Middle frontal gyrus (tissue), 1 donor: Measurements from ENCODE around the gene MYO1G.

ENCODE experiments used
- DNase-seq: peaks from one replicate; pipeline ENCODE4 v3.0.0-alpha.2; 2015; ENCODE audit warnings: low spot score; ENCODE audit errors: extremely low spot score

The MYO1G gene

DNA sequence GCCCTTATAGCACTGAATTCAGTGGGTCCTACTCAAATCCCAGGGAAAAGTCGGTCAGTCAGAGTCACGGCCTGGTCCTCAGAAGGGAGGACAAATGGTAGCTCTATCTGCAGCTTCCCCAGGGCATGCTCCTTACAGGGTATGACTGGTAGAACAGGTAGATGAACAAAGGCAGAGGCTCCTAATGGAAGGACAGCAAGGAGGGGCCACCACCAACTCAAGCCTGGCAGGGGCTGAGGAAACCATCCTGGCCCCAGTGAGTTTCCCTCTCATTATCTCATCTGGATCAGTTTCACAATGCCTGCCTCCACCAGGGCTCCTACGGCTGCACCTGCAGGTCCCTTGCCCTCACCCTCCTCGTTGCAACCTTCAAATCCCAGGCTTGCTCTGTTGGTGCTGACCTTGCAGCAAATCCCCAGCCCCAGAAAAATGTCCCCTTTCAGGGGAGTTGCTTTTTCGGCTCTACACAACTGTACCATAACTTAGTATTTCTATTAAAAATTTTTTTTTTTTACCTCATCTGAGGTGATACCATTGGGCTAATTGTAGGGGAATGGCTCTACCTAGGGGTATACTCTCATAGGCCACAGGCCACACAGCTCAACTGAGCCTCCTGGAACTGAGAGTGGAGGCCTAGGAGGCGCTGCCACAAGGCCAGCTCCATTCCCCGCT, 2.4 kb upstream of the MYO1G start:
- no peak for DNase-seq

DNA sequence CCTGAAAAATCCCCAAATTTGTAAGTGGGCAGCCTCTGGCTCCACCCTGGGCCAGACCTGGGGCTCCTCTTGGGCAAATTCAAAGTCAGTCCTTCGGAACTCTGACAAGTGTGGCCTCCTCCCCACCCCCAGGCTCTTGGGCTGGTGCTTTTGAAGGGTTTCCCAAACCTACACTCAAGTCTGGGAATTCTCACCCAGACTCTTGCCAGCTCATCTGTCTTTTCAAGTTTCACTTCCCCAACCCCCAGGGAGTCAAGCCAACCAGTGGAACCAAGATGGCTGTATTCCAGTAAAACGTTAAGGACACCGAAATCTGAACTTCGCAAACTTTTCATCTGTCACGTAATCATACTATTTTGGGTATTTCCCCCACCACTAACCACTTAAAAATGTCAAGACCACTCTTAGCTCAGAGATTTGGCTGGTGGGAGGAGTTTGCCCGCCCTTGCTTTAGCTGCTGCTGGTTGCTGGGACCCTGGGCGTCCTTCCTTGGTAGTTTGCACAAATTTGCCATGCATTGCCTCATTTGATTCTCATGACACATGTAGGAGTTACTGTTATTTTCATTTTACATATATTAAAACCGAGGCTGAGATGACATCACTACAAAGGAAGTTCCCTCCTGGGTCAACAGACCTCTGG, 1.7 kb upstream of the MYO1G start:
- DNase-seq, result no peak

DNA sequence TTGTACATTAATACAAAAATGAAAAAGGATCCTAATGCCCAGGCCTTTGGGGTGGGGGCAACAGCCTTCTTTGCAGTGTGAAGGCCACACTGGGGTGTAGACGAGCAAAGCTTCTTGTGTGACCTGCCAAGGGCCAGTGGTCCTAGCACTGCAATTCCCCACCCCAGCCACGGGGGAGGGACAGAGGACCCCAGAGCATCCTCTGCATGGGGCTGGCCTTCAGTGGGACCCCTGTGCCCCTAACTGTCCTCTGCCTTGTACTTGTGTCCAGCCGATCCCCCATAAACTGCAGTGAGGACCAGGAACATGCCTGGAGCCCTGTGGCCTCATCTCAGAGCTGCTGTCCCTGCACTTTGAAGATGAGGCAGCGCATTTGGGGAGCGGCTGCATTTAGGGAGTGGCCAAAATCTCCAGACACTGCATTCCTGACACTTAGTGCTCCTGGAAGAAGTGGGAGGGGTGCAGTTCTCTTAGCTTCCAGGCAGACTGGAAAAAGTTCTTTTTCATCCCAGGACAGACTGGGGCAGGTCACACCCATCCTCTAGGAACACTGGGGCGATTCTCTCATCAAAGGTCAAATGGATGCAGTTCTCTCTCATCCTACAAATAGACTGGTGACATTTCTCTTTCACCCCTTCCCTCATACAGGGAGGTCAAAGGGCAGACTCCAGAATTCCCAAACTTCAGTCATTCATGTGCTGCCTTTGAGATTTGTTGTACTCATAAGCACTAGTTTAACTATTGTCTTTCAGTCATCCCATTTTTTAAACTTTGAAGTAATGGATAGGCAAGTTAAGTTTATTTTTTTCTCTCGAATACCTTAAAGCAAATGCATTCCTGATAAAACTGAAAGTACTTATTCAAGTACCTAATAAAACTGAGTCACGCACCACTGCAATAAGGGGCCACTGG, 922 bp upstream of the MYO1G start:
- no peak for DNase-seq

DNA sequence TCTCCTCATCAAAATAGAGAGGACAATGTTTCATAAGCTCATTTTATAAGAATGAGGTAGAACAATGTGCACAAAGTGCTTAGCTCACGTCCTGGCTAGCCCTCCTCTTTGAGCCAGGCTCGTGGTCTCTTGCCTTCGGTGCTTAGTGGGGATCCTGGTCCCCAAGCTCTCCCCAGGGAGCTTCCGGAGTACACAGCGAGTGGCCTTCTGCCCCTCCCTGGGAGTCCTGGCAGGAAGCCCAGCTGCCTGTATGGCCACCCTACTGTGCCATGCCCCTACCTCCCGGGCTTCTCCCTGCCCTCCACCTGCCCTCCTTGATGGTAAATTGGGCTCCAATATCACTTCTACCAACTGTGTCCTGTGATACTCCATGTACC, 868 bp downstream of the MYO1G start:
- DNase-seq, result no peak

DNA sequence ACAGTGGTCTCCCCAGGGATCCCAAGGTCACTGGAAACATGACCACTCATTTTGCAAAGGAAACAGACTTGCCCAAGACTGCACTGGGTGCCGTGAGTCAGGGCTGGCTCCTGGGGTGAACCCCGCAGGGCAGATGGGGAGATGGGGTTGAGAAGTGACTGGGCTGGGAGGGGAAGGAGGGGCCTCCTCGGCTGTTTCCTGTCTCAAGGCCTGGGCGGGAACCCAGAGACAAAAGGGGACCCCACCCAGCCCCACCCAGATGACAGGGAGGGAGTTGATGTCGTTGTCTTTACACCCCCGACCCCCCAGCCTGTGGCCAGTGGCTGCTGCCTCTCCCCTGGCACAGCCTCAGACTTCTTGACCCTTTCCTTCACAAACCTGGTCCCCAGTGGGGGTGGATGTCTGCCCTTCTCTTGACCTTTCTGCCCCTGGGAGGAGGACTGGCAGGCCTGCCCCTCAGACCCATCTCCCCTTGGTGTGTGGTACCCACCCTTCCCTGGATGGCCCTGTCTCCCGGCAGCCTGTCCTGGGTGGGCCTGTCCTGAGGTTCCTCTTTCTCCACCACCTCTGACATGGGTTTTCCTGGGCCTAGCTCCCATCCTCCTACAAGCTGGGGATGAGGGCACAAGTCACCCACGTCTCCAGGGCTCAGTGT, 1.4 kb downstream of the MYO1G start:
- DNase-seq, result no peak

DNA sequence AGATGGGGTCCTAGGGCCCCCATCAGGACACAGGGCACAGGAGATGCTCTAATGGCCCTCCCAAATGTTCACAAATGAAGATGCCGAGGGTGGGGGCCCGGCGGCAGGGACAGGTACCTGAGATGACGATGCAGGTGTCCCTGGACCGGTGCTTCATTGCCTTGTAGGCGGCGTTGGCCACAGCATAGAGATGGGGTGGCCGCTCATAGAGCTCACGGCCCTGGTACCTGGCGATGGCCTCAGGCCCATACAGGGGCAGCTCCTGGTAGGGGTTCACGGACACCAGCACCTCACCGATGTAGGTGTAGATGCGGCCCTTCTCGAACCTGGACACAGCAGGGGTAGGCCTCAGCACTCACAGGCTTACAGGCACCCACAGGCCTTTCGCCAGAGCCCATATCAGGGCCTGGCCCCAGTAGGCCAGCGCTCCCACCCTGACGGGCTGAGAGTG, 2.0 kb downstream of the MYO1G start:
- no peak for DNase-seq

DNA sequence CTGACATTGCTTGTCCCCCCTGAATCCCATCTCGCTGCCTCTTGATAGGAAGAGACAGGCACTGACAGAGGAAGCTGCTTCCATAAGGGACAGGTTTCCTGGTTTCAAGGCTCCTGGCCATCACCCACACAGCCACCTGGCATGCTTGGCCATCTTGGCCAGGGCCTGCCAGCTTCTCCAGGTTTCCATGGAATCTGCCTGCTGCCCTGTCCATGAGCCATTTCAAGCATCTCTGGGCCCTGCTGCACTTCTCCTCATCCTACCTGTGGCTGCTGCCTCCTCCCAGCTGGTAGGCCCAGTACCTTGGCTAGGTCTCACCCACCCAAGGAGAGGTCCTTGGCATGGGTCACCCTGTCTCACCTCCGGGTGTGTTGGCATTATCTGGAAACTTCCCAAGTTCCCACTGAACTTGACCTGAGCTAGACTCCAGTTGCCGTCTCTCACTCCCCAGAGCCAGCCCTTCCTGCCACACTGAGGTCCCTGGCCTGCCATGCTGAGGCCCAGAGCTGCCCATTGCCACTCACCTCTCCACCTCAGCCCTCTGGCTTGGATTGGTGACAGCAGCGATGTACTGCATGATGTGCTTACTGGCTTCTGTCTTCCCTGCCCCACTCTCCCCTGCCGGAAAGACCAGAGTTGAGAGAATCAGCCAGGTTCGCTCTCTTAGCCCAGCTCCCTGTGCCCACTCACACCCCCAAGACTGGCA, 2.6 kb downstream of the MYO1G start:
- no peak for DNase-seq

DNA sequence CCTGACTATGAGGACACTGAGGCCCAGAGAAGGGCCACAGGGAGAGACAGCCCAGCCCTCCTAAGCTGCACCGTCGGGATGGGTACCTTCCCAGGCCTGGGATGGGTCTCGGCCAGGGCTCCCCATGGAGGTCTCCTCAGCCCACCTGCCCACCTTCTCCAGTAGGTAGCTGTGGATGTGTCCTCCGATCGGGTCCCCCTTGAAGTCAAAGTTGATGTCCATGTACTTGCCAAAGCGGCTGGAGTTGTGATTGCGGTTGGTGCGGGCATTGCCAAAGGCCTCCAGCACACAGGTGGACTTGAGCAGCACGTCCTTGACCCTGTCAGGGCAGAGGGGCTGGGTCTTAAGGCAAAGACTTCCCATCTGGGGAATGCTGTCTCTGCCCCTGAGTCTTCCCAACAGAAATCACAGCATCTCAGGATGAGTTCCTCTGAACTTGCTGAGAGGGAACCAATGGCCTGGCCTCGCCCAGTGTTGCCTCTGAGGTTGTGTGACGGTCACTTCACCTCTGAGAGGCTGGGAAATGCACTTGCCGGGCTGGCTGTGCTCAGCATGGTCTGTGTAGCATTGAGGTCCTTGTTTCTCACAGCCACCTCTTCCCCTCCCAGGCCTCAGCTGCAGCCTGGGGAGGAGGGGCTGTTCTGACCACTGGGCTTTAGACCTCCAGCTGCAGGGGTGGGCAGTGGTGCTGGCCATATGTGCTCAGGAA, 3.3 kb downstream of the MYO1G start:
- no peak for DNase-seq

DNA sequence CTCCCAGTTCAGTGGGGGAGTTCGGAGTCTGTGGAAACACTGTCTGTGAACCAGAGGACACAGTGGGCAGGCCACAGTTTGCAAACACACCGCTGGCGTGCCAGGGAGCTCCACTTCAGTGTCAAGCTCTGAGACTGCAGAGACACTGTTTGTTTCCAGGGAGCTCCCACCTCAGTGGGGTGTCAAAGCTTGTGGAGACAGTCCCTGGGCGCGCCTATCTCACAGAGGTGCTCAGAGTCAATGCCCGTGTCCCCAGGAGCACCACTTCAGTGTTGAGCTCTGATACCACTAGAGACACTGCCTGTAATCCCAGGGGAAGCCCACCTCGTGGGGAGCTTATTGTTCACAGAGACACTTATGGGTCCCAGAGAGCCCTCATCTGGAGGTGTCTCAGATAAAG, 4.3 kb downstream of the MYO1G start:
- no peak for DNase-seq

DNA sequence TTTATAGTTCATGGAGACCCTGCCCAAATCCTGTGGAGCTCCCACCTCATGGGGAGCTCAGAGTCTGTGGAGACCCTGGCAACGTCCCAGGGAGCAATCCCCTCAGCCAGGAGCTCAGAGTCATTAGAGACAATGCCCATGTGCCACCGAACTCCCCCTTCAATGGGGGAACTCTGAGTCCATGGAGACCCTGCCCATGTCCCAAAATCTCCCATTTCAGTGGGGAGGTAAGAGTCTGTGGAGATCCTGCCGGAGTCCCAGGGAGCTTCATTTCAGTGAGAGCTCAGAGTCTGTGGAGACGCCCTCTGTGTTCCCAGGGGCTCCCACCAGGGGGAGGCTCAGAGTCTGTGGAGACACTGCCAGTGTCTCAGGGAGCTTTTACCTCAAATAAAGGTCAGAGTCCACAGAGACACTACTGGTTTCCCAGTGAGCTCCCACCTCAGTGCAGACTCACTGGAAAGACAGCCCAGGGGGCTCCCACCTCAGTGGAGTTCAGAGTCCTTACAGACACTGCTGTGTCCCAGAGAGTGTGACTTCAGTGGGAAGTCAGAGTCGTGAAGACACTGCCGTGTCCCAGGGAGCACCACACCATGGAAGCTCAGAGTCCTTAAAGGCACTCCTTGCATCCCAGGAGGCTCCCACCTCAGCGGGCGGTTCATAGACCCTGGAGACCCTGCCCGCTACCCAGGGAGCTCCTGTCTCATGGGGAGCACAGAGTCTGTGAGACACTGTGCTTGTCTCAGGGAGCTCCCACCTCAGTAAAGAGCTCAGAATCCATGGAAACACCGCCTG, 5.0 kb downstream of the MYO1G start:
- DNase-seq, result no peak

DNA sequence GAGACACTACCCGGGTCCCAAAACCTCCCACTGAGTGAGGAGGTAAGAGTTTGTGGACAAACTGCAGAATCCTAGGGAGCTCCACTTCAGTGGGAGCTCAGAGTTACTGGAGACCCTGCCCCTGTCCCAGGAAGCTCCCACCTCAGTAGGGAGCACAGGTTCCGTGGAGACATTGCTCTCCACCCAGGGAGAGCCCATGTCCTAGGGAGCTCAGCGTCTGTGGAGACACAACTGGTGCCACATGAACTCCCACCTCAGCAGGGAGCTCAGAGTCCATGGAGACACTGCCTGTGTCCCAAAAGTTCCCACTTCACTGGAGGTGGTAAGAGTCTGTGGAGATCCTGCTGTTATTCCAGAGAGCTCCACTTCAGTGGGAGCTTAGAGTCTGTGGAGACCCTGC, 6.3 kb downstream of the MYO1G start:
- no peak for DNase-seq

DNA sequence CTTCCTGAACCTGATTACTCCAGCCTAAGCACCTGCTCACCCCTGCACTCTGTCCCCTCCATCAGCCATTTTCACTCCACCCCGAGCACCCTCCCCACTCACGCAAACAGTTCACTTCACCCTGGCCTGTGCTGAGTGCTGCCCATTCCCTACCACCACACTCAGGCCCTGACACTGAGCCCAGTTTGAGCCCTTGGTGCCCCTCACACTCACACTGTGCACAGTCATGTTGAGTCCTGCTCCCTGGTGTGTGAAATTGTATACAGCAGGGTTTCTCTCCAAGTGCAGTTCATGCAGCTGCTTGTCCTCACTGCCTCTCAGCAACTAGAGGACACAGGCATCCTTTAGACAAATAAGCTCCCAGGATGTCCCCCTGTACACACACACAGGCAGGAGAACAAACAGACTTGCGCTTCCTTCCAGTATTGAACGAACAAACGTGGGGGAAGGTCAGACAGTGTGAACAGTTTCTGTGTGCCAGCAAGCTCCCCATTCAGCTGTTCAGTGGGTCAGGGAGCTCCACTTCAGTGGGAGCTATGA, 6.8 kb downstream of the MYO1G start:
- DNase-seq, result no peak

DNA sequence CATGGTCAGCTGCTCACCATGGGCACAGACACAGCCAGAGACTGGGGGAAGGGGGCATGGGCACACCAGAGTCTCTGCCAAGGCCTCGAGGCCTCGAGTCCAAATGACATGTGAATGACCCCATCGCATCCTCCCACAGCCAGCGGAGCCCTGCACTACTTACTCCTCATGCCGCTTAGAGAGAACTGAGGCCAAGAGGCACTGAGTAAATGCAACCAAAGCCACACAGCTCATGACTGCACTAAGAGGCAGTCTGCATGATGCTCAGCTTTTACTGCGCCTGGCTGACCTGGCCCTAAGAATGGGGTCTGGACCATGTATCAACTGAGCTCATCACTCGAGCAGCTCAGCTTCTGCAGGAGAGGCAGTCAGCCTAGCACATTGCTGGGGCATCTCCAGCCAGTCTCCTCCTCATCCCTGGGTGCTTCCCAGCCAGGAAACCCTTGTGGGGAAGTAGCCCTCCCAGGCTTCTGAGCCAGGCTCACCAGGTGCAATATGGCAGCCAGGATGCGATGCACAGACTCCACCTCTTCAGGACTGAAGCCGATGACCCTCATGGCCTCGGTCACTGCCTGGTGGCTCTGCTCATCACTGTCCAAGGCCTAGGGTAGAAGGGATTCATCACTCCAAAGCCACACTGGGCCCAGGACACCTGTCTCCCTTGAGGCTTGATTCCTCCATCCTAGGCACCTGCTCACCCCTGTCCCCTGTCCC, 7.5 kb downstream of the MYO1G start:
- DNase-seq, result no peak

DNA sequence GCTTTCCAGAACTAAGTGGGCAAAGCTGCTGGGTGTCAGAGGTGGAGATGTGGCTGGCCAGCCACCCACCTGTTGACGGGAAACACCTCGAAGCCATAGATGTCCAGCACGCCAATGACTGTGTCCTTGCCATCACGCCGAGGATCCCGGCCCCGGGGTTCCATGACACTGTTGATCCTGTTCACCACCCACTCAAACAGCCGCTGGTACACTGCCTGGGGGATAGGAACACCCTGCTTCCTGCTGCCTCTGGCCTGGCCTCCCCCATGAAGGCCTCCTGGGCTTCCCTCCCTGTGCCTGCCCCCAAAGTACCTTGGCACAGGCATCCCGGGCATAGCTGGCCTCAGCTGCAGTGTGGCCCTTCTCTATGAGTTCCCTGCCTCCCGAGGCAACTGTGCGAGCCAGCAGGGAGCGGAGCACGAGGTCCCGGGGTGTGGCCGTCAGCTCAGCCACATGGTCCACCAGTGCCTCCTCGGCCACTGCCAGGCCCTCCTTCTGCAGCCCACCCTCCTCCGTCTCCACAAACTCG, 8.2 kb downstream of the MYO1G start:
- DNase-seq, result no peak

DNA sequence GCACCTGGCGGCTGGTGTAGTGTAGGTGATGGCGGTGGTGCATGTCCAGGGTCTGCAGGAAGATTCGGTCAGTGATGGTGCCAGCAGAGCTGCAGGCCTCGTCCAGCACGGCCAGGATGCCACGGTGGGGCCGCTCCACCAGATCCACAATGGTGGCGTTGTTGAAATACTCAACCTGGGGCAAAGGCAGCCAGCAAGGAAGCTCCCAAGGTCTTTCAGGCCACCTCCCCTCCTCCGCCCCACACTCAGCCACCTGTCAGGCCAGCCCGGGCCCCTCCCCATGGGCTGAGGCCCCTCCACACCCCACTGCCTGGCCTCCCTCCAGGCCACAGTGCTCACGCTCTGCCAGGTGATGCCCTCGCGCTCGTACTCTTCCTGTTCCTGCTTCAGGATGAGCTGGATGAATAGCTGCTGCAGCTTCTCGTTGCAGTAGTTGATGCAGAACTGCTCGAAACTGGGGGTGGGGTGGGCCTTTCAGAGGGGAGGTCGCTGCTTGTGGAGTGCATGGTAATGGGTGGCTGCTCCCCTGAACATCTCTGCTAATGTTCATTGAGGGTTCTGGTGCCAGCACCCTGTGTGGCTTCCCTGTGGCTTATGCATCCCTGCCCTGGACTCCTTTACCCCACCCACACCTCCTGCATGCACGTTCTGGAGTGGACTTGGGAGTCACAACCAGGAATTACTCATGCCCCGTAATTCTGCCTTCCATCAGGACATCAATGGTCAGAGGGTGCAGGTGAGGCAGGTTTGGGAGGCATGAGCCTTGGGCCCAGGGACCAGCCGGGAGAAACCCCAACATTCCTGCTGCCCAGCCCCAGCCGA, 8.9 kb downstream of the MYO1G start:
- no peak for DNase-seq

DNA sequence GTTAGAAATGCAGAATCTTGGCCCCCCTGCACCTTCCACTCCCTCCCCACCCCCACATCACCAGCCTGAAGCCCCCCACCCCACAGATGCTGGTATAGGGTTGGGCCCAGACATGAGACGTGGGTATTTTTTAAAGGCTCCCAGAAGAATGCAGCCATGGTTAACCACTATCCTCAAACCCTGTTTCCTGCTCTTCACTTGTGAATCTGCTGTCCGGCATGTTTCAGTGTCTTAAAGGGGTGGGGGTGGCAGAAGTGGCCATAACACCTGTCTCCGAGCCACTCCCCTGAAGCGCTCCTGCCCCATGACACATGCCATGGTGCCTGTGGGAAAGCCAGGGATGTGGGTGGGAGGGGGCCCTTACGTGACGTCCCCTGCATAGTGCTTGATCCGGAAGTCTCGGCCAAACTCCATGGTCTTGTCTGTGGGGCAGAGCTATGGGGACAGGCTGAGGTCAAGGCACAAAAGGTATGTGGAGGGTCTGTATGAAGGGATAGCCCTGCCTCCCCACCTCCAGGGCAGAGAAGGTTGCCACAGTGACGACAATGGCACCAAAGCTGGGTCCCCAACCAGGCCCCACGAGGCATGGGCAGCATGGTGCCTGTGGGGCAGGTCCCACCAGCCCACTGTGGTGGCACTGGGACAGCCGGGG, 9.6 kb downstream of the MYO1G start:
- DNase-seq, result no peak
